Measurements from ENCODE around the gene DLGAP1. TPM values are rescaled to one million over a fixed set of nuclear protein-coding genes. Genes with fewer than 3 reads are reported as not detected.
"Not testable (repeated sequence)": the region's sequence is repeated elsewhere in the genome, so short reads cannot be mapped to it uniquely, and the experiment has no call there.

Gene DLGAP1
- total RNA-seq (2022) = 0.07 TPM in 1 of 2 replicates, not detected in the other
- Bru-seq, nascent RNA = percentile 22 among the genes with signal in this experiment
- percentile 12 among the genes with signal in this experiment for BruChase-seq, experiment 1, labeled RNA remaining after a 2-hour chase
- BruChase-seq, experiment 2, labeled RNA remaining after a 6-hour chase = percentile 12 among the genes with signal in this experiment
- long read RNA-seq, partial matches to known transcripts = 0 of 1 reads
- long read RNA-seq, other reads (novel, unspliced or antisense) = 1 of 1 reads

GRCh38 chr18:4455113-4455811, at the start of gene DLGAP1:
DLGAP1 (minus strand) TSS chr18:4455307.
- ChIA-PET POLR2A (no interaction called here), CTCF (no interaction called here)
- Mint-ChIP-seq H3K36me3 (ENCODE audit: insufficient read depth, unreplicated experiment) (no peaks in the 10 kb centered on the region), H3K4me1 (ENCODE audit: low read depth, unreplicated experiment) (peaks cover 6% of the 10 kb centered on the region), H3K4me3 (ENCODE audit: unreplicated experiment) (no peak within 1 kb of the TSS), H3K27ac (ENCODE audit: unreplicated experiment) (no peak within 1 kb of the TSS), H3K27me3 (ENCODE audit: insufficient read depth, unreplicated experiment) (peaks cover 2% of the 10 kb centered on the region), H3K9me3 (ENCODE audit: unreplicated experiment) (no peaks in the 10 kb centered on the region)
- no peak for DNase-seq
- no peaks in the 10 kb centered on the region for H3K9me3 ChIP-seq
- no peaks in the 10 kb centered on the region for H3K27me3 ChIP-seq (replicated peaks; ENCODE audit: control insufficient read depth, insufficient read depth, low read length)
- no peaks in the 10 kb centered on the region for H3K36me3 ChIP-seq (ENCODE audit: control insufficient read depth, insufficient read depth, low read length)
- H3K4me3 ChIP-seq (ENCODE audit: low read depth, low read length) = no peak within 1 kb of the TSS
- no TSS peak for BruUV-seq (replicated peaks)
- H3K4me1 ChIP-seq = peaks cover 6% of the 10 kb centered on the region; the same call in 1 of the 2 replicates
- TF ChIP-seq, protein P1, sequence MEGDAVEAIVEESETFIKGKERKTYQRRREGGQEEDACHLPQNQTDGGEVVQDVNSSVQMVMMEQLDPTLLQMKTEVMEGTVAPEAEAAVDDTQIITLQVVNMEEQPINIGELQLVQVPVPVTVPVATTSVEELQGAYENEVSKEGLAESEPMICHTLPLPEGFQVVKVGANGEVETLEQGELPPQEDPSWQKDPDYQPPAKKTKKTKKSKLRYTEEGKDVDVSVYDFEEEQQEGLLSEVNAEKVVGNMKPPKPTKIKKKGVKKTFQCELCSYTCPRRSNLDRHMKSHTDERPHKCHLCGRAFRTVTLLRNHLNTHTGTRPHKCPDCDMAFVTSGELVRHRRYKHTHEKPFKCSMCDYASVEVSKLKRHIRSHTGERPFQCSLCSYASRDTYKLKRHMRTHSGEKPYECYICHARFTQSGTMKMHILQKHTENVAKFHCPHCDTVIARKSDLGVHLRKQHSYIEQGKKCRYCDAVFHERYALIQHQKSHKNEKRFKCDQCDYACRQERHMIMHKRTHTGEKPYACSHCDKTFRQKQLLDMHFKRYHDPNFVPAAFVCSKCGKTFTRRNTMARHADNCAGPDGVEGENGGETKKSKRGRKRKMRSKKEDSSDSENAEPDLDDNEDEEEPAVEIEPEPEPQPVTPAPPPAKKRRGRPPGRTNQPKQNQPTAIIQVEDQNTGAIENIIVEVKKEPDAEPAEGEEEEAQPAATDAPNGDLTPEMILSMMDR (IDR thresholded peaks at IDR 0.05; ENCODE audit: insufficient read depth in 1 of 2, low read depth in 1 of 2, low read length in 1 of 2, severe bottlenecking in 1 of 2, unreplicated experiment in 1 of 2) = no peak
- intact Hi-C loops (cut with micrococcal nuclease; ENCODE audit: unreplicated experiment) = no loop called here

DNA sequence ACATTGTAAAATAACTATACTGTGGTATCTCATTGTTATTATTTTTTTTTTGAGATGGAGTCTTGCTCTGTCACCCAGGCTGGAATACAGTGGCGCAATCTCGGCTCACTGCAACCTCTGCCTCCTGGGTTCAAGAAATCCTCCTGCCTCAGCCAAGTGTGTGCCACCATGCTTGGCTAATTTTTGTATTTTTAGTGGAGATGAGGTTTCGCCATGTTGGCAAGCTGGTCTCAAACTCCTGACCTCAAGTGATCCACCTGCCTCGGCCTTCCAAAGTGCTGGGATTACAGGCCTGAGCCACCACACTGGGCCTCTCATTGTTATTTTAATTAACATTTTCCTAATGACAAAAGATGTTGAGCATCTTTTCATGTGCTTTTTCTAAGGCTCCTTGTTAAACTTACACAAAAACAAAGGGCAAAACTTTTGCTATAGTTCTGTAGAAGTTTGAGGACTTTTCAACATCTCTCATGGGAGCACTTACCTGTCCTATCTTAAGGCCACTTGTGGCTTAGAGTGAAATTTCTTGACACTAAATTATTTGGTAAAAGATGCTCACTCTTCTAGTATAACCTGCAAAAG, 39.7 kb upstream of the DLGAP1 start:
- intact Hi-C loops (cut with micrococcal nuclease; ENCODE audit: unreplicated experiment); BruUV-seq (replicated peaks); H3K4me3 Mint-ChIP-seq (ENCODE audit: unreplicated experiment); H3K27me3 ChIP-seq (replicated peaks; ENCODE audit: control insufficient read depth, insufficient read depth, low read length); H3K36me3 Mint-ChIP-seq (ENCODE audit: insufficient read depth, unreplicated experiment); H3K9me3 Mint-ChIP-seq (ENCODE audit: unreplicated experiment); H3K4me1 ChIP-seq; CTCF ChIA-PET; DNase-seq; H3K4me1 Mint-ChIP-seq (ENCODE audit: low read depth, unreplicated experiment); POLR2A ChIA-PET; H3K4me3 ChIP-seq (ENCODE audit: low read depth, low read length); H3K27ac Mint-ChIP-seq (ENCODE audit: unreplicated experiment); H3K27me3 Mint-ChIP-seq (ENCODE audit: insufficient read depth, unreplicated experiment); H3K9me3 ChIP-seq; H3K36me3 ChIP-seq (ENCODE audit: control insufficient read depth, insufficient read depth, low read length): not testable (repeated sequence)

DNA sequence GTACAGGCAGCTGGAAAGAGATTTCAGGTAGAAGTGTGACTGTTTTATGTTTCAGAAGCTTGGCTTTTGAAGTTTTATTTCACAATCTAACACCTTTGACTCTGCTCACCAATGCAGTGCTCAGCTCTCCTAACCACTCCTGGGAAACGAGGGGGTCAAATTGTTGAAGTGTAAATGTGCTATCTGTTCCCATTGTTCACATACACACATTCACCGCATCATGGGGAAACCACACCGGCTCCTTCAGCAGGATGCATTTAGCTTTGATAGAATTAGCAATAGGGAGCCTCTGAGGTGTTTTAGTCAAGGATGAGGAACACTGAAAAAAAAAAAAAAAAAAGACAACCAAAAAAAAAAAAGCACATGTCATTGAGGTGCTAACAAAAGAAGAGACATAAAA, 13.4 kb upstream of the DLGAP1 start:
- CTCF ChIA-PET = no interaction called here

More for the DNA sequence above, 13.4 kb upstream of the DLGAP1 start:
- H3K4me3 ChIP-seq (ENCODE audit: low read depth, low read length) = no peak overlapping the region
- H3K4me1 ChIP-seq = no peaks in the 10 kb centered on the region
- no peak overlapping the region for H3K27ac Mint-ChIP-seq (ENCODE audit: unreplicated experiment)
- H3K27me3 Mint-ChIP-seq (ENCODE audit: insufficient read depth, unreplicated experiment) = peaks cover 2% of the 10 kb centered on the region
- no TSS peak for BruUV-seq (replicated peaks)
- H3K9me3 Mint-ChIP-seq (ENCODE audit: unreplicated experiment) = no peaks in the 10 kb centered on the region
- intact Hi-C loops (cut with micrococcal nuclease; ENCODE audit: unreplicated experiment) = no loop called here
- H3K4me3 Mint-ChIP-seq (ENCODE audit: unreplicated experiment) = no peak overlapping the region
- DNase-seq = no peak
- H3K9me3 ChIP-seq = no peaks in the 10 kb centered on the region
- H3K36me3 ChIP-seq (ENCODE audit: control insufficient read depth, insufficient read depth, low read length) = no peaks in the 10 kb centered on the region
- TF ChIP-seq, protein P1 (IDR thresholded peaks at IDR 0.05; ENCODE audit: insufficient read depth in 1 of 2, low read depth in 1 of 2, low read length in 1 of 2, severe bottlenecking in 1 of 2, unreplicated experiment in 1 of 2) = no peak
- POLR2A ChIA-PET = no interaction called here
- no peaks in the 10 kb centered on the region for H3K4me1 Mint-ChIP-seq (ENCODE audit: low read depth, unreplicated experiment)
- H3K36me3 Mint-ChIP-seq (ENCODE audit: insufficient read depth, unreplicated experiment) = no peaks in the 10 kb centered on the region
- H3K27me3 ChIP-seq (replicated peaks; ENCODE audit: control insufficient read depth, insufficient read depth, low read length) = no peaks in the 10 kb centered on the region

Measured in Caco-2 (cell line).